Smooth muscle cell (in vitro differentiated cells): ENCODE results near the gene EPHA4. TPM values are rescaled to one million over a fixed set of nuclear protein-coding genes. Genes with fewer than 3 reads are reported as not detected.

Experiments
- DNase-seq: peaks from one replicate; lab custom pipeline; 2025; ENCODE audit not compliant: unreplicated experiment; lab: John Stamatoyannopoulos, UW
- H2AFZ ChIP-seq: fragments of 200-600 bp; sonication (generic); 2 replicates; pipeline ENCODE4 v1.6.0; 2016; ENCODE audit warnings: antibody characterized with exemption, low read depth, mild to moderate bottlenecking
- H3F3A ChIP-seq: fragments of 200-600 bp; sonication (generic); 2 replicates; pipeline ENCODE4 v1.6.0; 2017; ENCODE audit warnings: antibody characterized with exemption, low read depth
- H3K27ac ChIP-seq: fragments of 200-600 bp; sonication (generic); 2 replicates; pipeline ENCODE4 v1.5.1; 2016; ENCODE audit warnings: low read depth, mild to moderate bottlenecking
- H3K27me3 ChIP-seq: fragments of 200-600 bp; sonication (generic); 2 replicates; pipeline ENCODE4 v1.6.1; 2016; ENCODE audit warnings: low read depth, mild to moderate bottlenecking
- H3K36me3 ChIP-seq: fragments of 200-600 bp; sonication (generic); 2 replicates; pipeline ENCODE4 v1.5.1; 2016; ENCODE audit warnings: low read depth
- H3K4me1 ChIP-seq: fragments of 200-600 bp; sonication (generic); 2 replicates; pipeline ENCODE4 v1.5.1; 2016; ENCODE audit warnings: low read depth
- H3K4me2 ChIP-seq: fragments of 200-600 bp; sonication (generic); 2 replicates; pipeline ENCODE4 v1.6.0; 2016; ENCODE audit warnings: mild to moderate bottlenecking
- H3K4me3 ChIP-seq: fragments of 200-600 bp; sonication (generic); 2 replicates; pipeline ENCODE4 v1.5.1; 2016; ENCODE audit warnings: mild to moderate bottlenecking
- H3K79me2 ChIP-seq: fragments of 200-600 bp; sonication (generic); 2 replicates; pipeline ENCODE4 v1.6.0; 2016; ENCODE audit warnings: low read depth, mild to moderate bottlenecking
- H3K9ac ChIP-seq: fragments of 200-600 bp; sonication (generic); 2 replicates; pipeline ENCODE4 v1.6.0; 2016; ENCODE audit warnings: low read depth
- H3K9me3 ChIP-seq: fragments of 200-600 bp; sonication (generic); replicated peaks from 2 replicates; pipeline ENCODE4 v1.5.1; 2016; ENCODE audit warnings: low read depth
- H4K20me1 ChIP-seq: fragments of 200-600 bp; sonication (generic); 2 replicates; pipeline ENCODE4 v1.6.0; 2016; ENCODE audit warnings: low read depth
- WGBS: methylation state at CpG from one replicate; pipeline ENCODE4 v1.1.7; 2016; ENCODE audit warnings: low lambda C conversion rate; 5-methylcytosine and 5-hydroxymethylcytosine counted together
- polyA plus RNA-seq: library from polyadenylated mRNA; unstranded; fragments of >200 nt; fragmentation: Nextera tagmentation; extraction: Ambion mirVana; gene quantifications from 2 replicates; pipeline ENCODE4 v1.2.1, GENCODE V29; 2016
- total RNA-seq: library from RNA; depleted of rRNA; stranded (reverse); fragments of >200 nt; gene quantifications from 2 replicates; pipeline ENCODE4 v1.2.3, GENCODE V29; 2014
- TF ChIP-seq, protein P1 (sequence below): fragments of 200-600 bp; sonication (generic); IDR thresholded peaks from 2 replicates; pipeline ENCODE4 v1.5.1; 2017; ENCODE audit warnings: borderline replicate concordance, mild to moderate bottlenecking, antibody characterized with exemption; ENCODE audit not compliant: insufficient read depth, poor library complexity, severe bottlenecking

The EPHA4 gene
- total and polyA plus RNA-seq, 2 experiments from 2014 or later: 2.8 to 48.3 TPM

DNA sequence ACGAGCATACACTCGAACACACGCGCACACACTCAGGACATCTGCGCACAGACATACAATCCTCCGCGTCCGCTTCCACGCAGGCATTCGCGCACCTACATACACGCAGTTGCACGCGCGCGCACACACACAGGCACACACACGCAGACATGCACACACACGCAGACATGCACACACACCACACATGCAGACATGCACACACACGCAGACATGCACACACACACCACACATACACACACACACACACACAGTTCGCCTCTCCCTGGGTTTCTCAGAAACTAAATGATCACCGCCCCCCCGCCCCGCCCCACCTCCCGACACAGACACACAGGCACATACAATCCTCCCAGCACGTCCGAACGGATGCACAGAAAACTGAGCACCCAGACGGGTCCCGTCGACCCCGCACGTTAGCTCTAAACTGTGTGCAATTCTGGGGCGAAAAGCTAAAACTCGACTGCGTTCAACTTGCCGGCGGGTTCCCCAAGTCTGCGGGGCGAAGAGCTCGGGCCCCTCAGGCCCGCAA is 1.0 kb downstream of the EPHA4 start:
- Histone ChIP-seq H3K9ac (peak overlapping the region; percentile 26), H3K27ac (no peak overlapping the region), H3K4me3 (peak overlapping the region; percentile 68), H4K20me1 (peaks cover 25% of the 10 kb centered on the region), H3K9me3 (no peaks in the 10 kb centered on the region), H3K27me3 (peaks cover 59% of the 10 kb centered on the region), H3K36me3 (no peaks in the 10 kb centered on the region), H3K79me2 (no peaks in the 10 kb centered on the region), H3F3A (no peaks in the 10 kb centered on the region), H3K4me1 (peaks cover 21% of the 10 kb centered on the region), H2AFZ (peak overlapping the region; percentile 88), H3K4me2 (peak overlapping the region; percentile 92)
- DNase-seq: no peak
- WGBS: 9% methylated on average over 38 of the region's 41 CpGs
- TF ChIP-seq, protein P1, sequence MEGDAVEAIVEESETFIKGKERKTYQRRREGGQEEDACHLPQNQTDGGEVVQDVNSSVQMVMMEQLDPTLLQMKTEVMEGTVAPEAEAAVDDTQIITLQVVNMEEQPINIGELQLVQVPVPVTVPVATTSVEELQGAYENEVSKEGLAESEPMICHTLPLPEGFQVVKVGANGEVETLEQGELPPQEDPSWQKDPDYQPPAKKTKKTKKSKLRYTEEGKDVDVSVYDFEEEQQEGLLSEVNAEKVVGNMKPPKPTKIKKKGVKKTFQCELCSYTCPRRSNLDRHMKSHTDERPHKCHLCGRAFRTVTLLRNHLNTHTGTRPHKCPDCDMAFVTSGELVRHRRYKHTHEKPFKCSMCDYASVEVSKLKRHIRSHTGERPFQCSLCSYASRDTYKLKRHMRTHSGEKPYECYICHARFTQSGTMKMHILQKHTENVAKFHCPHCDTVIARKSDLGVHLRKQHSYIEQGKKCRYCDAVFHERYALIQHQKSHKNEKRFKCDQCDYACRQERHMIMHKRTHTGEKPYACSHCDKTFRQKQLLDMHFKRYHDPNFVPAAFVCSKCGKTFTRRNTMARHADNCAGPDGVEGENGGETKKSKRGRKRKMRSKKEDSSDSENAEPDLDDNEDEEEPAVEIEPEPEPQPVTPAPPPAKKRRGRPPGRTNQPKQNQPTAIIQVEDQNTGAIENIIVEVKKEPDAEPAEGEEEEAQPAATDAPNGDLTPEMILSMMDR: no peak

DNA sequence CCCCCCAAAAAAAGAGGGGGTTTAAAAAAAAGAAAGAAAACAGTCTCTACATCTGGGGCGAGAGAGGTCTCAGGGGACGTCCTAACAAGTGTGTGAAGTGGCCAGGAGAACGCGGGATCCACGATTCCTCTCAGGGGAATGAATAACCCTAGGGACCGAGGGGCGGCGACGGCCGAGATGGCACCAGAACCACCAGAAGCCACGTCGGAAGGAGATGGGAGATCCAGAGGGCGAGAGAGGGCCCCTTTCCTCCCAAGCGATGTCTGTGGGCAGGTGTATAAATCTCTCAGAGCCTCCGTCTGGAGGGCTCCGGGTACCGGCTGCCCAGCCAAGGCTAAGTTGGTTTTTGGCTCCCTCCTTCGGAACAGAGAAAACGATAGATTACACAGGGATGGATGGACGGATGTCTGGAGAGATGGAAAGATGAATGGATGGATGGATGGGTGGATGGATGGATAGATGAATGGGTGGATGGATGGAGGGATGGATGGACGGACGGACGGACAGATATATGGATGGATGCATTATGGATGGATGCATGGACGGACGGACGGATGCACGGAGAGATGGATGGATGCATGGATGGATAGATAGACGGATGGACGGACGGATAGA is 1.7 kb downstream of the EPHA4 start:
- peak overlapping the region; percentile 92 for H3K4me2 ChIP-seq
- TF ChIP-seq, protein P1: no peak
- no peak overlapping the region for H2AFZ ChIP-seq
- no peaks in the 10 kb centered on the region for H3F3A ChIP-seq
- peaks cover 25% of the 10 kb centered on the region for H4K20me1 ChIP-seq
- no peak for DNase-seq
- no peaks in the 10 kb centered on the region for H3K36me3 ChIP-seq
- H3K9me3 ChIP-seq: no peaks in the 10 kb centered on the region
- 10% methylated on average over 30 of the region's 30 CpGs for WGBS
- no peak overlapping the region for H3K27ac ChIP-seq
- no peak overlapping the region for H3K9ac ChIP-seq
- H3K27me3 ChIP-seq: peaks cover 59% of the 10 kb centered on the region
- peak overlapping the region; percentile 68 for H3K4me3 ChIP-seq
- peaks cover 25% of the 10 kb centered on the region for H3K4me1 ChIP-seq
- no peaks in the 10 kb centered on the region for H3K79me2 ChIP-seq

DNA sequence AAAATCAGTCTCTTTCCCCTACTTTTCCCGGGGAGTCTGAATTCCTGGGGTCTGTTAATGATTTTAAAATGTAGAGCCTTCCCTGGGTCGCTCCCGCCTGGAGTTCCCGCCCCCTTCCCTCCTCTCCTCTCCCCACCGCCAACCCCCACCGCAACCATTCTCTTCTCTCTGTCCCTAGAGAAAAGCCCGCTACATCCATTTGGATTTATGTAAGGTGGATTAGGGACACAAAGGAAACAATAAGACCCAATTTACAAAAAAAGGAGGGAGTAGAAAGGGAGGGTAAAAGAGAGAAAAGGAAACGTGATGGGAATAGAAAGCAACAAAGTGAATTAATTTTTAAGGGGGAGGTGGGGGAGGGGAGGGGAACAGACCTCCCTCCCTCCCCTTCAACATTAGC is 2.2 kb downstream of the EPHA4 start:
- WGBS: 6% methylated on average over 7 of the region's 8 CpGs
- peak overlapping the region; percentile 92 for H3K4me2 ChIP-seq

More for the DNA sequence above, 2.2 kb downstream of the EPHA4 start:
- H3K79me2 ChIP-seq: no peaks in the 10 kb centered on the region
- no peaks in the 10 kb centered on the region for H3K9me3 ChIP-seq
- no peaks in the 10 kb centered on the region for H3K36me3 ChIP-seq
- H4K20me1 ChIP-seq: peaks cover 25% of the 10 kb centered on the region
- H3K27ac ChIP-seq: no peak overlapping the region
- DNase-seq: no peak
- H2AFZ ChIP-seq: no peak overlapping the region
- H3K9ac ChIP-seq: no peak overlapping the region
- no peaks in the 10 kb centered on the region for H3F3A ChIP-seq
- H3K27me3 ChIP-seq: peaks cover 54% of the 10 kb centered on the region
- peaks cover 30% of the 10 kb centered on the region for H3K4me1 ChIP-seq
- TF ChIP-seq, protein P1: no peak
- peak overlapping the region; percentile 68 for H3K4me3 ChIP-seq
